Measurements from ENCODE around the gene CDH15. TPM values are rescaled to one million over a fixed set of nuclear protein-coding genes. Genes with fewer than 3 reads are reported as not detected.

Gene CDH15
- total and polyA plus RNA-seq, 2 of the 13 experiments (the other 11 are each of a cell fraction or from before 2014, with no cell fraction given) = 0.74 to 2.2 TPM

DNA sequence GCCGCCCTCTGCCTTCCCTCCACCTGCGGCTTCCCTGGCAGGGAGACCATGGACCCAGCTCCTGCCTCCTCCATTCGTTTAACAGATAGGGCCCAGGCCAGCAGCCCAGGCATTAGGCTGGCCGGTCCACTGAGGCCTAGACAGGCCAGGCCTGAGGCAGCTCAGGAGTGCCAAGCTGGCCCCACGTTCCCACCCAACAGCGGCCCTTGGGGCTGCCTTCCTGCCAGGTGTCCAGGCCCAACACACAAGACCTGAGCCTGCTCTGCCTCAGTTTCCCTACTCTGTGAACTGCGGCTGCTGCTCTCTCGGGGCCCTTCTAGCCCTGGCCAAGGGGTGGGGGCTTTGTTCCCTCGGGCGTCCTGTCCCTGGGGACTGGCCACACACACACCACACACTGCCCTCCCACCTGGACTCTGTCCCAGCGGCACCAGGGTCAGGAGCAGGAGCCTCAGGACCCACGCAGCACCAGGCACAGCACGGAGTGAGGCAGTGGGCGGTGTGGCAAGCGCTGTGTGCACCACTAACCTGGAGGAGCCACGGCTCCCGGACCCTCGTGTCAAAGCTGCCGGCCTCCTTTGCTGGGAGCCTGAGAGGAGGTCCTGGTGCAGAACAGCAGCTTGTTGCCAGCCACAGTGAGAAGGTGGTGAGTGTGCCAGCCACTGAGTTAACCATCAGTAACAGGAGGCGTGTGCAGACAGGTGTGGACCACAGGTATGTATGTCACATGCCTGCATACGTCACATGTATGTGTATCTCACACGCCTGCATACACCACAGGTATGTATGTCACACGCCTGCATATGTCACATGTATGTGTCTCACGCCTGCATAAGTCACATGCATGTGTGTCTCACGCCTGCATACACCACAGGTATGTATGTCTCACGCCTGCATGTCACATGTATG, 14.6 kb upstream of the CDH15 start (continued):
- TF ChIP-seq, protein P1, sequence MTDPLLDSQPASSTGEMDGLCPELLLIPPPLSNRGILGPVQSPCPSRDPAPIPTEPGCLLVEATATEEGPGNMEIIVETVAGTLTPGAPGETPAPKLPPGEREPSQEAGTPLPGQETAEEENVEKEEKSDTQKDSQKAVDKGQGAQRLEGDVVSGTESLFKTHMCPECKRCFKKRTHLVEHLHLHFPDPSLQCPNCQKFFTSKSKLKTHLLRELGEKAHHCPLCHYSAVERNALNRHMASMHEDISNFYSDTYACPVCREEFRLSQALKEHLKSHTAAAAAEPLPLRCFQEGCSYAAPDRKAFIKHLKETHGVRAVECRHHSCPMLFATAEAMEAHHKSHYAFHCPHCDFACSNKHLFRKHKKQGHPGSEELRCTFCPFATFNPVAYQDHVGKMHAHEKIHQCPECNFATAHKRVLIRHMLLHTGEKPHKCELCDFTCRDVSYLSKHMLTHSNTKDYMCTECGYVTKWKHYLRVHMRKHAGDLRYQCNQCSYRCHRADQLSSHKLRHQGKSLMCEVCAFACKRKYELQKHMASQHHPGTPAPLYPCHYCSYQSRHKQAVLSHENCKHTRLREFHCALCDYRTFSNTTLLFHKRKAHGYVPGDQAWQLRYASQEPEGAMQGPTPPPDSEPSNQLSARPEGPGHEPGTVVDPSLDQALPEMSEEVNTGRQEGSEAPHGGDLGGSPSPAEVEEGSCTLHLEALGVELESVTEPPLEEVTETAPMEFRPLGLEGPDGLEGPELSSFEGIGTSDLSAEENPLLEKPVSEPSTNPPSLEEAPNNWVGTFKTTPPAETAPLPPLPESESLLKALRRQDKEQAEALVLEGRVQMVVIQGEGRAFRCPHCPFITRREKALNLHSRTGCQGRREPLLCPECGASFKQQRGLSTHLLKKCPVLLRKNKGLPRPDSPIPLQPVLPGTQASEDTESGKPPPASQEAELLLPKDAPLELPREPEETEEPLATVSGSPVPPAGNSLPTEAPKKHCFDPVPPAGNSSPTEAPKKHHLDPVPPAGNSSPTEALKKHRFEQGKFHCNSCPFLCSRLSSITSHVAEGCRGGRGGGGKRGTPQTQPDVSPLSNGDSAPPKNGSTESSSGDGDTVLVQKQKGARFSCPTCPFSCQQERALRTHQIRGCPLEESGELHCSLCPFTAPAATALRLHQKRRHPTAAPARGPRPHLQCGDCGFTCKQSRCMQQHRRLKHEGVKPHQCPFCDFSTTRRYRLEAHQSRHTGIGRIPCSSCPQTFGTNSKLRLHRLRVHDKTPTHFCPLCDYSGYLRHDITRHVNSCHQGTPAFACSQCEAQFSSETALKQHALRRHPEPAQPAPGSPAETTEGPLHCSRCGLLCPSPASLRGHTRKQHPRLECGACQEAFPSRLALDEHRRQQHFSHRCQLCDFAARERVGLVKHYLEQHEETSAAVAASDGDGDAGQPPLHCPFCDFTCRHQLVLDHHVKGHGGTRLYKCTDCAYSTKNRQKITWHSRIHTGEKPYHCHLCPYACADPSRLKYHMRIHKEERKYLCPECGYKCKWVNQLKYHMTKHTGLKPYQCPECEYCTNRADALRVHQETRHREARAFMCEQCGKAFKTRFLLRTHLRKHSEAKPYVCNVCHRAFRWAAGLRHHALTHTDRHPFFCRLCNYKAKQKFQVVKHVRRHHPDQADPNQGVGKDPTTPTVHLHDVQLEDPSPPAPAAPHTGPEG (CRISPR knock-in tag; IDR thresholded peaks at IDR 0.05) = no peak
- TF ChIP-seq, protein P2, sequence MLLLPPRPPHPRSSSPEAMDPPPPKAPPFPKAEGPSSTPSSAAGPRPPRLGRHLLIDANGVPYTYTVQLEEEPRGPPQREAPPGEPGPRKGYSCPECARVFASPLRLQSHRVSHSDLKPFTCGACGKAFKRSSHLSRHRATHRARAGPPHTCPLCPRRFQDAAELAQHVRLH (CRISPR knock-in tag; IDR thresholded peaks at IDR 0.05; ENCODE audit: borderline replicate concordance, low read depth) = no peak
- TF ChIP-seq SPEN (CRISPR knock-in tag; IDR thresholded peaks at IDR 0.05; ENCODE audit: low read depth) (no peak), MAZ (IDR thresholded peaks at IDR 0.05; ENCODE audit: borderline replicate concordance, low read depth, low read length) (no peak), MAZ (CRISPR knock-in tag; IDR thresholded peaks at IDR 0.05; ENCODE audit: low read depth) (no peak), HCFC1 (IDR thresholded peaks at IDR 0.05; ENCODE audit: low read depth, low read length) (no peak), POLR2AphosphoS2 (IDR thresholded peaks at IDR 0.05; ENCODE audit: low read depth, low read length) (peak; percentile 46), ZNF773 (CRISPR knock-in tag; IDR thresholded peaks at IDR 0.05; ENCODE audit: borderline replicate concordance) (no peak), GTF3A (CRISPR knock-in tag; conservative IDR thresholded peaks at IDR 0.05) (no peak), ZNF782 (CRISPR knock-in tag; IDR thresholded peaks at IDR 0.05; ENCODE audit: borderline replicate concordance) (no peak), ZNF274 (CRISPR knock-in tag; IDR thresholded peaks at IDR 0.05) (no peak), AGO2 (optimal IDR thresholded peaks at IDR 0.05; ENCODE audit: low read depth, low read length) (peak; percentile 4), ZNF720 (CRISPR knock-in tag; IDR thresholded peaks at IDR 0.05) (no peak), CEBPG (CRISPR knock-in tag; IDR thresholded peaks at IDR 0.05) (no peak), GABPA (IDR thresholded peaks at IDR 0.05; ENCODE audit: low read depth, low read length) (no peak), GABPA (CRISPR knock-in tag; IDR thresholded peaks at IDR 0.05; ENCODE audit: low read depth) (no peak), GATAD2A (CRISPR knock-in tag; IDR thresholded peaks at IDR 0.05) (no peak)
- TF ChIP-seq, protein P3, sequence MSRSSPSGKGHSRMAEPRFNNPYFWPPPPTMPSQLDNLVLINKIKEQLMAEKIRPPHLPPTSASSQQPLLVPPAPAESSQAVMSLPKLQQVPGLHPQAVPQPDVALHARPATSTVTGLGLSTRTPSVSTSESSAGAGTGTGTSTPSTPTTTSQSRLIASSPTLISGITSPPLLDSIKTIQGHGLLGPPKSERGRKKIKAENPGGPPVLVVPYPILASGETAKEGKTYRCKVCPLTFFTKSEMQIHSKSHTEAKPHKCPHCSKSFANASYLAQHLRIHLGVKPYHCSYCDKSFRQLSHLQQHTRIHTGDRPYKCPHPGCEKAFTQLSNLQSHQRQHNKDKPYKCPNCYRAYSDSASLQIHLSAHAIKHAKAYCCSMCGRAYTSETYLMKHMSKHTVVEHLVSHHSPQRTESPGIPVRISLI (CRISPR knock-in tag; IDR thresholded peaks at IDR 0.05; ENCODE audit: borderline replicate concordance) = no peak
- TF ChIP-seq, protein P4, sequence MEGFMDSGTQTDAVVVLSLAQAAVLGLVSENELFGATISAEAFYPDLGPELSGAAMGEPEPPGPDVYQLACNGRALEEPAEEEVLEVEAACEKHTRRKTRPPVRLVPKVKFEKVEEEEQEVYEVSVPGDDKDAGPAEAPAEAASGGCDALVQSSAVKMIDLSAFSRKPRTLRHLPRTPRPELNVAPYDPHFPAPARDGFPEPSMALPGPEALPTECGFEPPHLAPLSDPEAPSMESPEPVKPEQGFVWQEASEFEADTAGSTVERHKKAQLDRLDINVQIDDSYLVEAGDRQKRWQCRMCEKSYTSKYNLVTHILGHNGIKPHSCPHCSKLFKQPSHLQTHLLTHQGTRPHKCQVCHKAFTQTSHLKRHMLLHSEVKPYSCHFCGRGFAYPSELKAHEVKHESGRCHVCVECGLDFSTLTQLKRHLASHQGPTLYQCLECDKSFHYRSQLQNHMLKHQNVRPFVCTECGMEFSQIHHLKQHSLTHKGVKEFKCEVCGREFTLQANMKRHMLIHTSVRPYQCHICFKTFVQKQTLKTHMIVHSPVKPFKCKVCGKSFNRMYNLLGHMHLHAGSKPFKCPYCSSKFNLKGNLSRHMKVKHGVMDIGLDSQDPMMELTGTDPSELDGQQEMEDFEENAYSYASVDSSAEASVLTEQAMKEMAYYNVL (CRISPR knock-in tag; IDR thresholded peaks at IDR 0.05; ENCODE audit: borderline replicate concordance) = no peak
- TF ChIP-seq, protein P5, sequence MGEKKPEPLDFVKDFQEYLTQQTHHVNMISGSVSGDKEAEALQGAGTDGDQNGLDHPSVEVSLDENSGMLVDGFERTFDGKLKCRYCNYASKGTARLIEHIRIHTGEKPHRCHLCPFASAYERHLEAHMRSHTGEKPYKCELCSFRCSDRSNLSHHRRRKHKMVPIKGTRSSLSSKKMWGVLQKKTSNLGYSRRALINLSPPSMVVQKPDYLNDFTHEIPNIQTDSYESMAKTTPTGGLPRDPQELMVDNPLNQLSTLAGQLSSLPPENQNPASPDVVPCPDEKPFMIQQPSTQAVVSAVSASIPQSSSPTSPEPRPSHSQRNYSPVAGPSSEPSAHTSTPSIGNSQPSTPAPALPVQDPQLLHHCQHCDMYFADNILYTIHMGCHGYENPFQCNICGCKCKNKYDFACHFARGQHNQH (CRISPR knock-in tag; IDR thresholded peaks at IDR 0.05) = no peak
